ENCODE data around the gene EFCAB9. TPM values are rescaled to one million over a fixed set of nuclear protein-coding genes. Genes with fewer than 3 reads are reported as not detected.

EFCAB9 gene
- total RNA-seq, 1 donor = not detected

DNA sequence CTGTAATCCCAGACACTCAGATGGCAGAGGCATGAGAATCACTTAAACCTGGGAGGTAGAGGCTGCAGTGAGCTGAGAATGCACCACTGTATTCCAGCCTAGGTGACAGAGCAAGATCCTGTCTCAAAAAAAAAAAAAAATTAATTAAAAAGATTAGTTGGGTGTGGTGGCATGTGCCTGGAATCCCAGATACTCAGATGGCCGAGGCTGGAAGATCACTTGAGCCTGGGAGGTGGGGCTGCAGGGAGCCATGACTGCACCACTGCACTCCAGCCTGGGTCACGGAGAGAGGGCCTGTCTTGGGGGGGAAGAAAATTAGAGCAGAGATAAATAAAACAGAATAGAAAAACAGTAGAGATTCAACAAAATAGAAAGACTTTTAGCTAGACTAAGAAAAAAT, 54.7 kb downstream of the EFCAB9 start:
- H3K4me3 ChIP-seq (ENCODE audit: low read depth, low read length) = no peak overlapping the region
- no peak for DNase-seq (ENCODE audit: low read depth)
- no peak for TF ChIP-seq CTCF (IDR thresholded peaks at IDR 0.05; ENCODE audit: insufficient read depth, low read depth, low read length)

GRCh38 chr5:172251419-172251818, 57.4 kb downstream of the EFCAB9 start:
- no peak for TF ChIP-seq CTCF (IDR thresholded peaks at IDR 0.05; ENCODE audit: insufficient read depth, low read depth, low read length)
- no peak for DNase-seq (ENCODE audit: low read depth)
- no peak overlapping the region for H3K4me3 ChIP-seq (ENCODE audit: low read depth, low read length)

- TF ChIP-seq CTCF (IDR thresholded peaks at IDR 0.05; ENCODE audit: insufficient read depth, low read depth, low read length) = no peak
- no peak for DNase-seq (ENCODE audit: low read depth)
- H3K4me3 ChIP-seq (ENCODE audit: low read depth, low read length) = no peak overlapping the region
Measured at GRCh38 chr5:172252501-172252900, 58.5 kb downstream of the EFCAB9 start.

Small RNA genes lying within 50 kb of the gene (small RNA-seq; reads per million reads assigned to genes)
- not detected for gene RF00191

Other genes starting within 250 kb of the EFCAB9 start
- 68.0 and 112 TPM in 2 replicates for gene FBXW11, start 187.5 kb upstream of the EFCAB9 start, total RNA-seq
- gene STK10, start 5.9 kb upstream of the EFCAB9 start, total RNA-seq = 24.2 and 32.4 TPM in 2 replicates
- 20.3 and 23.7 TPM in 2 replicates for gene UBTD2, start 89.6 kb downstream of the EFCAB9 start, total RNA-seq

Measured in fibroblast of villous mesenchyme (primary cell).